ENCODE data around the gene SPTBN1.
"Not testable (repeated sequence)": the region's sequence is repeated elsewhere in the genome, so short reads cannot be mapped to it uniquely, and the experiment has no call there.

- TF ChIP-seq, protein P1, sequence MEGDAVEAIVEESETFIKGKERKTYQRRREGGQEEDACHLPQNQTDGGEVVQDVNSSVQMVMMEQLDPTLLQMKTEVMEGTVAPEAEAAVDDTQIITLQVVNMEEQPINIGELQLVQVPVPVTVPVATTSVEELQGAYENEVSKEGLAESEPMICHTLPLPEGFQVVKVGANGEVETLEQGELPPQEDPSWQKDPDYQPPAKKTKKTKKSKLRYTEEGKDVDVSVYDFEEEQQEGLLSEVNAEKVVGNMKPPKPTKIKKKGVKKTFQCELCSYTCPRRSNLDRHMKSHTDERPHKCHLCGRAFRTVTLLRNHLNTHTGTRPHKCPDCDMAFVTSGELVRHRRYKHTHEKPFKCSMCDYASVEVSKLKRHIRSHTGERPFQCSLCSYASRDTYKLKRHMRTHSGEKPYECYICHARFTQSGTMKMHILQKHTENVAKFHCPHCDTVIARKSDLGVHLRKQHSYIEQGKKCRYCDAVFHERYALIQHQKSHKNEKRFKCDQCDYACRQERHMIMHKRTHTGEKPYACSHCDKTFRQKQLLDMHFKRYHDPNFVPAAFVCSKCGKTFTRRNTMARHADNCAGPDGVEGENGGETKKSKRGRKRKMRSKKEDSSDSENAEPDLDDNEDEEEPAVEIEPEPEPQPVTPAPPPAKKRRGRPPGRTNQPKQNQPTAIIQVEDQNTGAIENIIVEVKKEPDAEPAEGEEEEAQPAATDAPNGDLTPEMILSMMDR (IDR thresholded peaks at IDR 0.05) = not testable (repeated sequence)
- TF ChIP-seq POLR2A (IDR thresholded peaks at IDR 0.05) = not testable (repeated sequence)
Measured at GRCh38 chr2:54509043-54509442, 52.9 kb downstream of the SPTBN1 start.

Data from uterus (tissue), 2 donors.